ENCODE measurements around the gene ME2. TPM values are rescaled to one million over a fixed set of nuclear protein-coding genes. Genes with fewer than 3 reads are reported as not detected.

Gene ME2
- total and polyA plus RNA-seq, 2 of the 8 experiments (the other 6 are each of a cell fraction or from before 2014, with no cell fraction given): 54.7 to 66.9 TPM

- TF ChIP-seq HDAC6 (IDR thresholded peaks at IDR 0.05; ENCODE audit: low read depth, low read length): no peak
- TF ChIP-seq ATF3 (IDR thresholded peaks at IDR 0.05; ENCODE audit: insufficient read depth, low read depth, low read length): no peak
These were observed 8.6 kb upstream of the ME2 start (continued) for GRCh38 chr18:50870138-50870845.

All from H1 (cell line).